HUES6 (cell line): Measurements from ENCODE around the gene GLRA3.

Experiments
- H3K27ac ChIP-seq: 2 replicates; pipeline ENCODE4 v1.7.0; 2013; ENCODE audit warnings: low read depth, mild to moderate bottlenecking, low read length, inconsistent platforms
- H3K27me3 ChIP-seq: 2 replicates; pipeline ENCODE4 v1.6.1; 2013; ENCODE audit warnings: low read length; ENCODE audit not compliant: control insufficient read depth, insufficient read depth
- H3K36me3 ChIP-seq: 2 replicates; pipeline ENCODE4 v1.6.1; 2013; ENCODE audit warnings: low read length; ENCODE audit not compliant: control insufficient read depth, insufficient read depth
- H3K4me1 ChIP-seq: 2 replicates; pipeline ENCODE4 v1.6.1; 2013; ENCODE audit warnings: low read length; ENCODE audit not compliant: control insufficient read depth, insufficient read depth
- H3K4me3 ChIP-seq: 2 replicates; pipeline ENCODE4 v1.5.1; 2013; ENCODE audit warnings: low read depth, low read length
- H3K9ac ChIP-seq: one replicate; pipeline ENCODE4 v1.6.1; 2013; ENCODE audit warnings: mild to moderate bottlenecking, low read length
- H3K9me3 ChIP-seq: 2 replicates; pipeline ENCODE4 v1.6.1; 2013; ENCODE audit warnings: low read depth, low read length; ENCODE audit not compliant: control insufficient read depth, insufficient read depth

The GLRA3 gene

GRCh38 chr4:174596513-174596912 lies 232.5 kb downstream of the GLRA3 start:
- Histone ChIP-seq H3K9ac (no peak overlapping the region), H3K9me3 (no peaks in the 10 kb centered on the region), H3K27ac (no peak overlapping the region), H3K4me1 (no peaks in the 10 kb centered on the region), H3K27me3 (no peaks in the 10 kb centered on the region), H3K36me3 (no peaks in the 10 kb centered on the region), H3K4me3 (no peak overlapping the region)

DNA sequence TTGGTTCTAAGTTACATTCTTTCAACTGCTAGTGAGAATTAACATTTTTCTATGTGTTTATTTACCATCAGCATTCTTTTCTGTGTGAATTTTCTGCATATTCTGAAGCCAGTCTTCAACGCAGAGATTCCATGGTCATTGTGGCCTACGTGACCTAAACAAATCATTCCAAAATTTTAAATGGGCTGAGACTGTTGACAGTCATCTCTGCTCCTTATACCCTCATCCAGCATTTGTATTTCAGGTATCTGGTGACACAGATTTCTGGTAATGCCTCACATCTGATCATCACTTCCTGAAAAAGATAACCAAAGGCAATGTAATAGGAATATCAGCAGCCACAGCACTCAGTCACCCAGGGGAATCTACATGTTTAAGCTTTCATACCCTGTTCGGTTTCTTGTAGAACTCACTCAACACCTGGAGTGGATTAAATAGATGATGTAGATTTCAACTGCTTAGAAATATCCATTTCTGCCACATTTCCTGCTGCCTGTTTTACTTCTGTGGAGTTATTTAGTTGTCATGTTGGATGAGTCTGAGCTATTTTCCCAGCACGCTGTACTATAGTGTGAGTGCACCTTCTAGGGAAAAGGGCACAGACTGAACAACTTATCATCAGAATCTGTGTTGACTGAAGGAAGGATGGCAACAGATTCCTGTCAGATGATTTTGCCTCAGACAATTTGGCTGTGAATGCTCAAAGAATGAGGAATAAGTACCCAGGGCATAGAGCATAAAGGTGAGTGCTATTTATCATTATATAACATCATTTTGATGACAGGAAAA lies 233.7 kb downstream of the GLRA3 start:
- H3K9me3 ChIP-seq = no peaks in the 10 kb centered on the region
- no peak overlapping the region for H3K4me3 ChIP-seq
- H3K36me3 ChIP-seq = no peaks in the 10 kb centered on the region
- H3K9ac ChIP-seq = no peak overlapping the region
- H3K27ac ChIP-seq = no peak overlapping the region
- no peaks in the 10 kb centered on the region for H3K27me3 ChIP-seq
- peaks cover 4% of the 10 kb centered on the region; the same call in 1 of the 2 replicates for H3K4me1 ChIP-seq

- no peaks in the 10 kb centered on the region for H3K36me3 ChIP-seq
- H3K4me3 ChIP-seq = no peak overlapping the region
- no peak overlapping the region for H3K9ac ChIP-seq
- H3K9me3 ChIP-seq = no peaks in the 10 kb centered on the region; the same call in 1 of the 2 replicates
- no peaks in the 10 kb centered on the region for H3K27me3 ChIP-seq
- peaks cover 4% of the 10 kb centered on the region; the same call in 1 of the 2 replicates for H3K4me1 ChIP-seq
- H3K27ac ChIP-seq = no peak overlapping the region
Measured at GRCh38 chr4:174593701-174594100, 235.3 kb downstream of the GLRA3 start.

DNA sequence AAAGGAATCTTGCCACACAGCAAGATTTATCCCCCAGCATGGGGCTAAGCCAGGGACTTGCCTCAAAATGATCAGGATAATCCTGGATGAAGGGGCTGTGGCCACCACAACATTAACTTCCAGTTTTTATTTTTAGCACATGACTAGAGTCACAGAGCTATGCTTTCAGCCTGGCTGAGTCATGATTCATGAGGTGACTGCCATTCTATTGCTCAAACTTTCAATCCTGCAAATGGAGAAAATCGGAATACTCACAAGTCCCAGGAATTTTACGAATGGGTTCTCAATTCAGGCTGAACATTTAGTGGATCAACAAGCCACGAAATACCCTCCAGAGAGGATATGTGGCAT lies 236.1 kb downstream of the GLRA3 start:
- no peak overlapping the region for H3K27ac ChIP-seq
- no peaks in the 10 kb centered on the region for H3K27me3 ChIP-seq
- no peaks in the 10 kb centered on the region for H3K36me3 ChIP-seq
- no peak overlapping the region for H3K9ac ChIP-seq
- H3K9me3 ChIP-seq = peaks cover 5% of the 10 kb centered on the region; the same call in 1 of the 2 replicates
- no peak overlapping the region for H3K4me3 ChIP-seq
- H3K4me1 ChIP-seq = peaks cover 4% of the 10 kb centered on the region; the same call in 1 of the 2 replicates

- H3K4me1 ChIP-seq = peaks cover 4% of the 10 kb centered on the region; the same call in 1 of the 2 replicates
- H3K36me3 ChIP-seq = no peaks in the 10 kb centered on the region
- peaks cover 10% of the 10 kb centered on the region; the same call in 1 of the 2 replicates for H3K9me3 ChIP-seq
- no peak overlapping the region for H3K4me3 ChIP-seq
- H3K27me3 ChIP-seq = no peaks in the 10 kb centered on the region
- H3K9ac ChIP-seq = no peak overlapping the region
- no peak overlapping the region for H3K27ac ChIP-seq
Measured at GRCh38 chr4:174592256-174592984, 236.6 kb downstream of the GLRA3 start.

DNA sequence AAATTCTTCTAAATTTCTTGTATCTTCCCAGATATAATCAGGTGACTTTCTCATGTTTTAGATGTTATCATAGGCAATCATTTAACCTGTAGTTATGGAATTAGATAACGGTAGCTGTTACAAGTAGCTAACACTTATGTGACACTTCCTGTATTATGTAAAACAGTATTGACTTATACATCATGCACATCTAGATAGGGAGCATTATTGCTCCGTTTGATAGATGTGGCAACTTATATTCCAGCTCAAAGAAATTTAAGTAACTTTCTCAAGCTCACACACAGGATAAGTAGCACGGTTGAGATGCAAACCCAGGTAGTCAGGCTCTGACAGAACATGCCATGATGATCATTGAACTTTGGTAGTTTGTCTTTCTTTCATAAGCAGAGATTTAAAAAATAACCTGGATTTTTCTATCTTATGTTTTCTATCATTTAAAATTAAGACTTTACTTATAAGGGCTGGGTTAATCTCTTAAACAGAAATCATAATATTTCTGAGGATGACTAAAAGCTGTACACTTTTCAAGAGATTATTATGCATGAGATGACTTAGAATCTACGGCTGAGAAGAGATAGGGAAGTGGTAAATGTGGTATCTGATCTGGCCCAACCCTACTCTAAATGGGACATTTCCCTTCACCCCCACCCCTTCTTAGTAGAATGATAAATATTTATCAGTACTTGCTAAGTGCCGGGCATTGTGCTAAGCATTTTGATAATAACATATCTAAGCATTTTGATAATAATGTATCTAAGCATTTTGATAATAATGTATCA lies 237.6 kb downstream of the GLRA3 start:
- Histone ChIP-seq H3K36me3 (no peaks in the 10 kb centered on the region), H3K9ac (no peak overlapping the region), H3K4me1 (peaks cover 4% of the 10 kb centered on the region; the same call in 1 of the 2 replicates), H3K27ac (no peak overlapping the region), H3K27me3 (no peaks in the 10 kb centered on the region), H3K9me3 (peaks cover 17% of the 10 kb centered on the region; the same call in 1 of the 2 replicates), H3K4me3 (no peak overlapping the region)

DNA sequence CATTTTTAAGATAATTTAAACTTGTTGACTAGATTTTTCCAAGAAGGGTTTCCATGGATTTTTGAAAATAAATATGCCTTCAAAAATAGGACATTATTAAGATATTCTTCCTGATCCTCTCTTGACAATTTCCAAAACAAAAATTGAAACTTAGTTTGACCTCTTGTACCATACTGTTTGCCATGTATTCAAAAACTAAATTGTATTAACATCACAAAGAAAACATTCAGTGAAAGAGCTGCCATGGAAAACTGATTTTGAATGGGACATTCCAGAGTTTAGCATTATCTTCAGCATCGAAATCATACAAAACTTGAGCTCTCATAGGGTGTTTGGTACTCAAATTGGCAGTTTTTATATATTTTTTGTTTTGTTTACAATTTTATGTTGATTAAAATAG lies 238.7 kb downstream of the GLRA3 start:
- Histone ChIP-seq H3K4me1 (peaks cover 4% of the 10 kb centered on the region; the same call in 1 of the 2 replicates), H3K4me3 (no peak overlapping the region), H3K27ac (no peak overlapping the region), H3K9me3 (peaks cover 17% of the 10 kb centered on the region; the same call in 1 of the 2 replicates), H3K36me3 (no peaks in the 10 kb centered on the region), H3K9ac (no peak overlapping the region), H3K27me3 (no peaks in the 10 kb centered on the region)
